Measurements from ENCODE around the gene KIF16B. TPM values are rescaled to one million over a fixed set of nuclear protein-coding genes. Genes with fewer than 3 reads are reported as not detected.
"Not testable (repeated sequence)": the region's sequence is repeated elsewhere in the genome, so short reads cannot be mapped to it uniquely, and the experiment has no call there.

KIF16B gene
- total RNA-seq, 1 donor from 2014 or later = 8.1 TPM

DNA sequence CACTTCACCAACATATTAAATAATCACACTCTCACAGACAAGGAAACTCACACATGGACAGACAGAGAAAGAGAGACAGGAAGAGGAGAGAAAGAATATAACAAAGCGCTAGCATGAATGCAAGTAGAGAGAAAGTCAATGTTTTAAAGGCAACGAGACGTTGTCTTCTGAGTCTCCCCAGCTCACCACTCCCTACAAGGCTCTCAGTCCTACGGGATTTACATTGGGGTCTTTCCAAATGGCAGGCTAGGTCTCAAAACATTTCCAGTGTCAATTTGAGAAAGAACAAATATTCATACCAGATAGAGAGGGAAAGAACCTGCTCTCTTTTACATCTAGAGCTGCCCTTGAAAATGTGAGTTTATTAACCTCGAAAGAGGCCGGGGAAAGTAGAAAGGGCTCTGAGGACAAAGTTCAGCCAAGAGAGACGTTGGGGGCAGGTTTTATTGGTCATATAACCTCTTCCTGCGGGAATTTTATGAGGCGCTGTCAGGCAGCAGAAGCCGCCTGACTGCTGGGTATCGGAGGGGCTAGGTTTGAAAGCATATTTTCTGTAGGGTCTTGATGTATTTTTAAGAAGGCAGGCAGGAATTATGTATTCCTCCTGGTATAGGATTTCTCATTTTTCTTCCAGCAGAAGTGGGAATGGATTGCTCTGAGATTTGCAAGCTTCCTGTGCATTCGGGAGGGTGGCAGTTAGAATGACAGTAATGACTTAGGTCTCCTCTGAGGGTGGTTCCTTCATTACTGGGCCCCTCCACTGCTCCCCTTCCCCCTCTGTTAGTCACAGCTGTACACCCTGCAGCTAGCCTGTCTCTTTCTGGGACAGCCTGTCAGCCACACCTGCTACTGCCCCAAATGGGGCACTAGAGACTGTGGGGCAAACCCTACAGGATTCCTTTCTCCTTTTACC, 34.4 kb upstream of the KIF16B start:
- intact Hi-C loops (cut with micrococcal nuclease) = no loop called here
- Mint-ChIP-seq H3K36me3 (ENCODE audit: low read depth) (no peaks in the 10 kb centered on the region), H3K9me3 (no peaks in the 10 kb centered on the region), H3K4me3 (no peak overlapping the region), H3K27me3 (ENCODE audit: insufficient read depth) (peaks cover 11% of the 10 kb centered on the region), H3K4me1 (ENCODE audit: low read depth) (no peaks in the 10 kb centered on the region), H3K27ac (no peak overlapping the region)
- DNase-seq (ENCODE audit: low spot score) = no peak

DNA sequence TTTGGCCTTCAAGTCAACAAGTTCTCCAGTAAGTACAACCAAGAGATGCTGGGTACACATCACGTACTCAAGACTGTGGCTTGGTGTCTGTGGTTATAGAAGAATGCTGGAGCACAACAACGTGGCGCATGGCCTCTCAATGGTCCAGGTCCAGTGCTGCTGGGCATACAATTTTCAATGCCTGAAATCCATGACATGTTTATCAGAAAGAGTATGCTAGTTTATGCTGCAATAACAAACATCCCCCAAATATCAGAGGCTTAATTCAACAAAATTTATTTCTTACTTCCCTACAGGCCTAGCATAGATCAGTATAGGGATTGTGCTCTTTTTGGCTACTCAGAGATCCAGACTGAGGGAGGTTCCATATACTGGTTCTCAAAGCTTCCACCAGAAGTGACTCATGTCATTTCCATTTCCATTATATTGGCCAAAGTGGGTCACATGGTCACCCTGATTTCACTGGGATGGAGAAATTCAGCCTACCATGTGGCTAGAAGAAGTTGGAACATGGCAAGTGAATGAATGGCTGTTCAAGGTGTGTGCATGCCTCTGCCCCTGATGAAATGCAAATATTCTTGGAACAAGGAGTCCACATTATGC, 33.3 kb upstream of the KIF16B start:
- DNase-seq (ENCODE audit: low spot score) = no peak
- H3K36me3 Mint-ChIP-seq (ENCODE audit: low read depth) = no peaks in the 10 kb centered on the region
- no peaks in the 10 kb centered on the region for H3K9me3 Mint-ChIP-seq
- H3K4me1 Mint-ChIP-seq (ENCODE audit: low read depth) = no peaks in the 10 kb centered on the region
- H3K4me3 Mint-ChIP-seq = no peak overlapping the region
- H3K27me3 Mint-ChIP-seq (ENCODE audit: insufficient read depth) = peaks cover 11% of the 10 kb centered on the region
- intact Hi-C loops (cut with micrococcal nuclease) = no loop called here
- H3K27ac Mint-ChIP-seq = no peak overlapping the region

DNA sequence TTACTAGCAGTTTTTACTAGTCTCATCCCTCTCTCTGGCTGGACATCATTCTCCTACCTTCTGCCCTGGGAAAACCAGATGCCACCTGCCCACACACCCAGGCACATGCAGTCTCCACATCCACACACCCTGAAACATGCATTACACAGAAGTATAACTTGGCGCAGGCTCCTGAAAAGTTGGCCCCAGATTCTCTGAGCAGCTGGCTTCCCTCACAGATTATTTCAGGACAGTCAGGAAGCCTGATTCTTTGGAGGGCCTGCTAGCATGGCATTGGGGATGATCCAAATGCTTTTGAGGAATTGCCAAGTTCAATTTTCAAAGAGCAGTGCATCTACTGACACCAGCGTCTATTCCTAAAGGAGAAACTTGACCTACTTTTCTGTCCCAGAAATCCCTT, 27.8 kb upstream of the KIF16B start:
- no peaks in the 10 kb centered on the region for H3K36me3 Mint-ChIP-seq (ENCODE audit: low read depth)
- intact Hi-C loops (cut with micrococcal nuclease) = no loop called here
- peaks cover 5% of the 10 kb centered on the region for H3K4me1 Mint-ChIP-seq (ENCODE audit: low read depth)
- H3K27ac Mint-ChIP-seq = no peak overlapping the region
- no peaks in the 10 kb centered on the region for H3K9me3 Mint-ChIP-seq
- no peak for DNase-seq (ENCODE audit: low spot score)
- no peak overlapping the region for H3K4me3 Mint-ChIP-seq
- peaks cover 6% of the 10 kb centered on the region for H3K27me3 Mint-ChIP-seq (ENCODE audit: insufficient read depth)

DNA sequence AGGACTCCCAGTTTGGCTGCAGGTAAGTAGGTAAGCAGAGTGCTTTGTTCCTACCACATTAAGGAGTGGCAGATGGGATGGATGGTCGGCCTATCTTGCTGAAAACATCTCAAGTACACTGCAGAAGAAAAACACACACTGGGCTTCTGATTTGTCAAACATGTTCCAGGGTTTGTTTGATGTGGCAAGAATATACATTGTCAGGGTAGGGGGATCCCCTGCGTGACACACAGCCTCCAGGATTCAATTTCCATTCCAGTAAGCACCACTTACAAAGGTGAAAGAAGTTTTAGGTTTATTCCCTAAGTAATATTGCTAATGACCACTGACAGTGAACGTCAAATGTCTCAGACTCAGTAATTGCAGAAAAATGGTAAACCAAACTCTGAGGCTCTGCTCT, 26.0 kb upstream of the KIF16B start:
- no peaks in the 10 kb centered on the region for H3K9me3 Mint-ChIP-seq
- H3K4me1 Mint-ChIP-seq (ENCODE audit: low read depth) = peaks cover 5% of the 10 kb centered on the region
- intact Hi-C loops (cut with micrococcal nuclease) = loop anchor here (1.0 kb wide), 1 partner anchor 24 kb away; no protein-coding TSS in a partner anchor
- no peak overlapping the region for H3K4me3 Mint-ChIP-seq
- H3K36me3 Mint-ChIP-seq (ENCODE audit: low read depth) = no peaks in the 10 kb centered on the region
- peaks cover 7% of the 10 kb centered on the region for H3K27me3 Mint-ChIP-seq (ENCODE audit: insufficient read depth)
- no peak overlapping the region for H3K27ac Mint-ChIP-seq
- DNase-seq (ENCODE audit: low spot score) = no peak

DNA sequence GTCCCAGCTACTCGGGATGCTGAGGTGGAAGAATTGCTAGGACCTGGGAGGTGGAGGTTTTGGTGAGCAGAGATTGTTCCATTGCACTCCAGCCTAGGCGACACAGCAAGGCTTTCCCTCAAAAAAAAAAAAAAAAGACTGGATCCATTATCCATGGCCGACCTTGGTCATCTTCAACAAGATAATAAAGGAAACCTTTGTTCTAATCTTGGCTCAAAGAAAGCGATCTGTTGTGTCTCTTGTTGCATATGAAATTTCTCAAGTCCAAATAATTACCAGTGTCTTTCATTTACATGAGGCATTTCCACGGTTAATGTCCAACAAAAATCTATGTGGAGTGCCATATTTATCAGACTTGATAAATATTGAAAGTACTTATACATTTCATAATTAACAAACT, 23.7 kb upstream of the KIF16B start:
- Mint-ChIP-seq H3K9me3 (no peaks in the 10 kb centered on the region), H3K4me3 (no peak overlapping the region), H3K27ac (no peak overlapping the region), H3K4me1 (ENCODE audit: low read depth) (peaks cover 5% of the 10 kb centered on the region), H3K36me3 (ENCODE audit: low read depth) (no peaks in the 10 kb centered on the region), H3K27me3 (ENCODE audit: insufficient read depth) (peaks cover 10% of the 10 kb centered on the region)
- no peak for DNase-seq (ENCODE audit: low spot score)
- intact Hi-C loops (cut with micrococcal nuclease) = no loop called here

DNA sequence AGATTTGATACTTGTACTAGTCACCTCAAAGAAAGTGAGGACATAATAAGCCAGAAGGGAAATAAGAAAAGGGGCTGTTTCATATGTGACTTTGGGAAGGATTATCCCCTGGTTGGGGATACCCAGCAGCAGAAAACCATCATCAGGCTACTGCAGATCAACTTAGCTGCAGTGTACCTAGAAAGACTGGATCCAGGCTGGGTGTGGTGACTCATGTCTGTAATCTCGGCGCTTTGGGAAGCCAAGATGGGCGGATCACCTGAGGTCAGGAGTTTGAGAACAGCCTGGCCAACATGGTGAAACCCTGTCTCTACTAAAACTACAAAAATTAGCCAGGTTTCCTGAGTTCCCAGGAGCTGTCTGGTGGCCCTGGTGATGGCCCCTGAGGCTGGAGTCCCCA, 23.2 kb upstream of the KIF16B start:
- DNase-seq (ENCODE audit: low spot score); intact Hi-C loops (cut with micrococcal nuclease); H3K36me3 Mint-ChIP-seq (ENCODE audit: low read depth); H3K4me3 Mint-ChIP-seq; H3K27ac Mint-ChIP-seq; H3K4me1 Mint-ChIP-seq (ENCODE audit: low read depth); H3K9me3 Mint-ChIP-seq: not testable (repeated sequence)
- peaks cover 15% of the 10 kb centered on the region for H3K27me3 Mint-ChIP-seq (ENCODE audit: insufficient read depth)

DNA sequence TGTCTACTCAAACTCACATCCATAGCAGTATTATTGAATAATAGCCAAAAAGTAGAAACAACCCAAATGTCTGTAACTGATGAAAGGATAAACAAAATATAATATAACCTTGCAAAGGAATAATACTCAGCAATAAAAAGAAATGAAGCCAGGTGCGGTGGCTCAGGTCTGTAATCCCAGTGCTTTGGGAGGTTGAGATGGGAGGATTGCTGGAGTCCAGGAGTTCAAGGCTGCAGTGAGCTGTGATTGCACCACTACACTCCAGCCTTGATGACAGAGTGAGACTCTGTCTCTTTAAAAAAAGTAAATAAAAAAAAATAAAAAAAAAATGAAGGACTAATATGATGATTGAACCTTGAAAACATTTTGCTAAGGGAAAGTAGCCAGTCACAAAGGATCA, 22.1 kb upstream of the KIF16B start:
- intact Hi-C loops (cut with micrococcal nuclease) = no loop called here
- H3K4me3 Mint-ChIP-seq = no peak overlapping the region
- peaks cover 14% of the 10 kb centered on the region for H3K27me3 Mint-ChIP-seq (ENCODE audit: insufficient read depth)
- H3K9me3 Mint-ChIP-seq = no peaks in the 10 kb centered on the region
- H3K27ac Mint-ChIP-seq = no peak overlapping the region
- no peak for DNase-seq (ENCODE audit: low spot score)
- H3K36me3 Mint-ChIP-seq (ENCODE audit: low read depth) = no peaks in the 10 kb centered on the region
- H3K4me1 Mint-ChIP-seq (ENCODE audit: low read depth) = peaks cover 5% of the 10 kb centered on the region

DNA sequence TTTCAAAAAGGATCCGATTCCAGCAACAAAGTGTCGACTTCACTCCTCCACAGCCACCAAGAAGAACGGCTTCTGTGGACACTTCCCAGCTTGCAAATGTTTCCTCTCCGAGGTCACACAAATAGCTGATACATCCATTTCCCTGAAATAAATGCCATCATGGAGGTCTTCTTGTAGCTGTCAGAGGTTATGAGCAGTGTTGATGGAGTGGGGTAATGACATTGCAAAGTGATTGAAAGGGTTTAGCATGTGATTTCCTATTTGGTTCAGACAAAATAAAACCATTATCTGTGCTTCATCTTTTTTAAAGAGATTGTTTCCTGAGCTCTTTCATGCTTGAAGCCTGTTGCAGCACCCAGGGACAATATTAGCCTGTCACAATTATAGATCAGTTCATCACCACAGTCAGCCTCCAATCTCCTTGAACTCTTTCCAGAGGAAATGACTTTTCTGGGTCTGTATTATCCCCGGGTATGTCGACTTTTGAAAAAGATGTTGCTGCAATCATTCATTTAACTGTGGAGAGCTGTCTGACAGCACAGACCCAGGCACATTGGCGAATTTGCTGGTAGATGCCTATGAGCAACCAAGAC, 16.9 kb upstream of the KIF16B start:
- Mint-ChIP-seq H3K4me3 (no peak overlapping the region), H3K36me3 (ENCODE audit: low read depth) (no peaks in the 10 kb centered on the region), H3K27ac (no peak overlapping the region), H3K4me1 (ENCODE audit: low read depth) (no peaks in the 10 kb centered on the region), H3K27me3 (ENCODE audit: insufficient read depth) (peaks cover 17% of the 10 kb centered on the region), H3K9me3 (no peaks in the 10 kb centered on the region)
- DNase-seq (ENCODE audit: low spot score) = no peak
- intact Hi-C loops (cut with micrococcal nuclease) = no loop called here

DNA sequence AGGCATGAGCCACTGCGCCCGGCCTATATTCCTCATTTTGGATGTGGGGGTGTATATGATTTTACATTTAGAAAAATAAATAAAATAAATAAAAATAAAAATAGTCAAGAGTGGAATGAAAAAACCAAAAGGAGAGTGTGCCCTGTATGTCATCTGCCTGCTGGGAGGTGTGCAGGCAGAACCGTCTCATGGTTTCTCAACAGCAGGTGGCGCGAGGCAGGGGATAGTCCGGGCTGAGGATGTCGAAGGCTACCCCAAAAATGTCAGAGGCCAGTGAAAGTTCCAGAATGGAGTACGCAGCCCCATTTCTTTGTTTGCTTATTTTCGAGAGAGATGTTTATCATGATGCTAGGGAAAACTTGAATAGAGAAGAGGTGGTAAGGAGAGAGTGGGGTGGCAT, 16.4 kb upstream of the KIF16B start:
- Mint-ChIP-seq H3K27ac (no peak overlapping the region), H3K4me1 (ENCODE audit: low read depth) (no peaks in the 10 kb centered on the region), H3K27me3 (ENCODE audit: insufficient read depth) (peaks cover 17% of the 10 kb centered on the region), H3K4me3 (no peak overlapping the region), H3K9me3 (no peaks in the 10 kb centered on the region), H3K36me3 (ENCODE audit: low read depth) (no peaks in the 10 kb centered on the region)
- no peak for DNase-seq (ENCODE audit: low spot score)
- intact Hi-C loops (cut with micrococcal nuclease) = no loop called here

DNA sequence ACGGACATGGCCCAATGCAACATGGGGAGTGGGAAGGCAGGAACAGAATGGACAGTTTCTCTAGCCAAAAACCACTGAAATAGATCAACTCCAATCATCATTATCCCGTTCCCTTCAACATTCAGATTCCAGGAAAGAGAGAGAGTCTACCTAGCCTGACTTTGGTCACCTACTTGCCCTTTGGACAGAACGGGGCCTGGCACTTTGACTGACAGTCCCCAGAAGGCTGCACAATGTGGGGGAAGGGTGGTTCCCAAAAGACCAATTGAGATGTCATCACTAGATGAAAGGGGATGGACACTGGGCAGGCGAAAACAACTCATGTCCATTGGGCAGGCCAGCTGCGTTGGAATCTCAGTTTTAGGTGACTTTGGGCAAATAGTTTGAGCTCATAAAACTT, 15.0 kb upstream of the KIF16B start:
- H3K4me3 Mint-ChIP-seq = no peak overlapping the region
- H3K27me3 Mint-ChIP-seq (ENCODE audit: insufficient read depth) = peaks cover 14% of the 10 kb centered on the region
- H3K9me3 Mint-ChIP-seq = no peaks in the 10 kb centered on the region
- no peak for DNase-seq (ENCODE audit: low spot score)
- no peaks in the 10 kb centered on the region for H3K4me1 Mint-ChIP-seq (ENCODE audit: low read depth)
- no peak overlapping the region for H3K27ac Mint-ChIP-seq
- intact Hi-C loops (cut with micrococcal nuclease) = no loop called here
- H3K36me3 Mint-ChIP-seq (ENCODE audit: low read depth) = no peaks in the 10 kb centered on the region

DNA sequence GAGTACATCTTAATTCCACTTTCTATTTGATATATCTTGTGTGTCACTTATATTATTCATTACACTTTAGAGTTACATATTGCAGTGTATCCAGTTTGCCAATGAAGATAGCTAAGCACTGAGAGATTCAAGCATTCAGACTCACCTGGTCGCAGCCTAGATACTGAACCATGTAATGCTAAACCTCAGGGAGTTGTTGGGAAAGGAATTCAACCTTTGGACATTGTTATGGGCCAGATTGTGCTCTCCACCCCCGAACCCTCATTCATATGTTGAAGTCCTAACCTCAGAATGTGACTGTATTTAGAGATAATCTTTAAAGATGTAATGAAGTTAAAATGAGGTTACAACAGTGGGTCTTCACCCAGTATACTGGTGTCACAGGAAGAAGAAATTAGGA, 13.8 kb upstream of the KIF16B start:
- no peaks in the 10 kb centered on the region for H3K9me3 Mint-ChIP-seq
- intact Hi-C loops (cut with micrococcal nuclease) = no loop called here
- H3K27me3 Mint-ChIP-seq (ENCODE audit: insufficient read depth) = peaks cover 19% of the 10 kb centered on the region
- no peaks in the 10 kb centered on the region for H3K36me3 Mint-ChIP-seq (ENCODE audit: low read depth)
- H3K4me1 Mint-ChIP-seq (ENCODE audit: low read depth) = no peaks in the 10 kb centered on the region
- no peak overlapping the region for H3K4me3 Mint-ChIP-seq
- DNase-seq (ENCODE audit: low spot score) = no peak
- H3K27ac Mint-ChIP-seq = no peak overlapping the region

DNA sequence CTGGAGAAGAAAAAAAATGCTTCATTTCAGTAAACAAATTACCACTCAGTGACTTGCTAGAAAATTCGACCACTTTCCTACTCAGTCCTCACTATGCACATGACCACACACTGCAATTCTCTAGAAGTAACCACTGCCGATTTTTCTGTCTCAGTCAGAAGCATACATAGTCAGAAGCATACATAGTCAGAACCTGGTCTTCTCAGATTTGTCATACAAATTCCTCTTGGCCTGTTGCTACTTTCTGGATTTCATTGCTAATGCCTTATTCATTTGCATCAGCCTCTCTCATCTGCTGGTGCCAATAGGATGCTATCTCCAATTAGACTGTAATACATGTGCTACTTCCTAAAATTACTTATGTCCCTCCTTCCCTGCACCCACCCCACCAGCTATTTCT, 10.2 kb upstream of the KIF16B start:
- H3K27me3 Mint-ChIP-seq (ENCODE audit: insufficient read depth) = peaks cover 14% of the 10 kb centered on the region
- H3K27ac Mint-ChIP-seq = no peak overlapping the region
- no peak for DNase-seq (ENCODE audit: low spot score)
- no peaks in the 10 kb centered on the region for H3K9me3 Mint-ChIP-seq
- H3K36me3 Mint-ChIP-seq (ENCODE audit: low read depth) = no peaks in the 10 kb centered on the region
- H3K4me1 Mint-ChIP-seq (ENCODE audit: low read depth) = no peaks in the 10 kb centered on the region
- intact Hi-C loops (cut with micrococcal nuclease) = no loop called here
- H3K4me3 Mint-ChIP-seq = no peak overlapping the region

DNA sequence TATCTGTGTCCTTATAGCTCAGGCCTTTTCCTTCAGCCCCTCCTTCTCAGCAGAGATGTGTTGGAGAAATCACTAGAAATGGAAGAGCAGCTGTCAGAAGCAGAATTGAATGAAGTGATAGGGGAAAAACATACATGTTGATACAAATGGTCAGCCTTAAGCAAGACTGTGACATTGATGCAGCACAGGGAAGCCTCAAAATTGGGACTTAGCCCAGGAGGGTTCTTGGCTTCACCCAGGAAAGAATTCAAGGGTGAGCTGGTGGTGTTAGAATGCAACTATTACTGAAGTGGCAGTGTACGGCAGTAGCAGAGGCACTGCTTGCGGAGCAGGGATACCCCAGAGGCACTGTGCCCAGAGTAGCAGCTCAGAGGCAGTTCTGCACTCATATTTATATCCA, 8.0 kb upstream of the KIF16B start:
- H3K27ac Mint-ChIP-seq = no peak overlapping the region
- H3K4me1 Mint-ChIP-seq (ENCODE audit: low read depth) = no peaks in the 10 kb centered on the region
- DNase-seq (ENCODE audit: low spot score) = no peak
- H3K4me3 Mint-ChIP-seq = no peak overlapping the region
- no peaks in the 10 kb centered on the region for H3K9me3 Mint-ChIP-seq
- no peaks in the 10 kb centered on the region for H3K36me3 Mint-ChIP-seq (ENCODE audit: low read depth)
- intact Hi-C loops (cut with micrococcal nuclease) = no loop called here
- peaks cover 14% of the 10 kb centered on the region for H3K27me3 Mint-ChIP-seq (ENCODE audit: insufficient read depth)

Measured in activated T-helper 1 cell treated with anti-CD3 and anti-CD28 coated beads, Interleukin-12 subunit alpha, Interleukin-12 subunit beta, Interleukin-2, Interleukin-4 antibody, amounts not matched to agents 30 ng/mL and 10 ng/mL and 1 ng/mL, durations not matched to agents 14 hours and 24 hours and 36 hours (primary cell).